ENCODE measurements around the gene PHACTR3. TPM values are rescaled to one million over a fixed set of nuclear protein-coding genes. Genes with fewer than 3 reads are reported as not detected.

Gene PHACTR3
- total RNA-seq, 5 donors from 2014 or later (not counting 1 experiment from before 2014, with no cell fraction given) = not detected

- Histone ChIP-seq H3K9me3 (no peaks in the 10 kb centered on the region), H3K4me3 (ENCODE audit: control insufficient read depth in 1 of 2, extremely low read depth in 1 of 2, low read length in 1 of 2) (no peak overlapping the region), H3K27ac (ENCODE audit: low read length) (no peak overlapping the region), H3K4me1 (ENCODE audit: control insufficient read depth in 1 of 2, extremely low read depth in 1 of 2, insufficient read depth in 2 of 2, low read length in 2 of 2) (no peaks in the 10 kb centered on the region), H3K27me3 (replicated peaks in 1 of 2; ENCODE audit: control insufficient read depth in 2 of 2, extremely low read depth in 1 of 2, insufficient read depth in 2 of 2, low read length in 1 of 2) (peaks cover 0 to 19% of the 10 kb centered on the region in 2 experiments), H3K36me3 (ENCODE audit: control insufficient read depth in 2 of 2, extremely low read depth in 1 of 2, insufficient read depth in 1 of 2, low read length in 1 of 2) (no peaks in the 10 kb centered on the region)
- Mint-ChIP-seq H3K36me3 (no peaks in the 10 kb centered on the region), H3K4me3 (no peak overlapping the region), H3K27ac (no peak overlapping the region), H3K9me3 (no peaks in the 10 kb centered on the region), H3K27me3 (peaks cover 3 to 5% of the 10 kb centered on the region in 2 donors), H3K4me1 (no peaks in the 10 kb centered on the region)
- 10% methylated on average over 9 of the region's 14 CpGs for WGBS (ENCODE audit: insufficient coverage)
- ATAC-seq (replicated peaks in 1 of 4) (peak in 1 of 4 experiments; percentile 24), DNase-seq (peak in 13 of 35 experiments; percentile 1 to 23 (median 8))
- POLR2A ChIA-PET = no interaction called here
- CTCF ChIA-PET = interaction anchor here in 1 of 2 donors (0.6 kb wide), 2 partner anchors 14 to 353 kb away, joined by 3 to 6 read pairs; no protein-coding TSS in a partner anchor
Observed at GRCh38 chr20:59782986-59783640, 178.8 kb downstream of the PHACTR3 start.

- CTCF ChIA-PET = interaction anchor here in 1 of 2 donors (0.6 kb wide), 2 partner anchors 14 to 352 kb away, joined by 3 to 6 read pairs; no protein-coding TSS in a partner anchor
- H3K4me1 ChIP-seq (ENCODE audit: control insufficient read depth in 1 of 2, extremely low read depth in 1 of 2, insufficient read depth in 2 of 2, low read length in 2 of 2) = no peaks in the 10 kb centered on the region
- peaks cover 0 to 24% of the 10 kb centered on the region in 2 experiments for H3K27me3 ChIP-seq (replicated peaks in 1 of 2; ENCODE audit: control insufficient read depth in 2 of 2, extremely low read depth in 1 of 2, insufficient read depth in 2 of 2, low read length in 1 of 2)
- DNase-seq (peak in 1 of 35 experiments; percentile 12), ATAC-seq (replicated peaks in 1 of 4) (no peak)
- peaks cover 7 to 9% of the 10 kb centered on the region in 2 donors for H3K27me3 Mint-ChIP-seq
- H3K36me3 Mint-ChIP-seq = no peaks in the 10 kb centered on the region
- POLR2A ChIA-PET = no interaction called here
- 76% methylated on average over 6 of the region's 6 CpGs for WGBS (ENCODE audit: insufficient coverage)
- H3K27ac Mint-ChIP-seq = no peak overlapping the region
- H3K4me3 ChIP-seq (ENCODE audit: control insufficient read depth in 1 of 2, extremely low read depth in 1 of 2, low read length in 1 of 2) = no peak overlapping the region
- H3K27ac ChIP-seq (ENCODE audit: low read length) = no peak overlapping the region
- H3K9me3 ChIP-seq = no peaks in the 10 kb centered on the region
- H3K9me3 Mint-ChIP-seq = no peaks in the 10 kb centered on the region
- H3K4me1 Mint-ChIP-seq = no peaks in the 10 kb centered on the region
- no peak overlapping the region for H3K4me3 Mint-ChIP-seq
- no peaks in the 10 kb centered on the region for H3K36me3 ChIP-seq (ENCODE audit: control insufficient read depth in 2 of 2, extremely low read depth in 1 of 2, insufficient read depth in 1 of 2, low read length in 1 of 2)
Observed at GRCh38 chr20:59783641-59784010, 179.3 kb downstream of the PHACTR3 start.

DNA sequence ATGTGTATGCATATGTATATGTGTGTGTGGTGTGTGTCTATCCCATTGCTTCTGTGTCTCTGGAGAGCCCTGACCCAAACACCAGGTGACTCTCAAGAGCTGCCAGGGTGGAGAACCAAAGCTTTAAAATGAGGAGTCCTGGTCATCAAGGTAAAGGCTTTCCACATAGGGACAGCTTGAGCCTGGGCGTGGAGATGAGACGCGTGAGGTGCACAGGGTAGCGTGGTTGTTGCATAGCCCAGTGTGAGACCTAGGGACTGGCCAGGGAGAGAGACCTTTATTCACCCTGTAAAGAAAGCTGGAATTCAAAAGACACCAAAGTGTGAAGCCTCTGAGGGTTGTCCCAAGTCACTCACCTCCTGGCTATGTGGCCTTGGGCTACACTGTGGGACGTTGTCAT lies 180.0 kb downstream of the PHACTR3 start:
- no peak overlapping the region for H3K4me3 Mint-ChIP-seq

GRCh38 chr20:59784791-59785668 lies 180.7 kb downstream of the PHACTR3 start:
- POLR2A ChIA-PET = interaction anchor here in 1 of 2 donors (0.7 kb wide), 1 partner anchor 36 kb away, joined by 3 read pairs; no protein-coding TSS in a partner anchor

More for the DNA sequence above, 180.0 kb downstream of the PHACTR3 start:
- WGBS (ENCODE audit: insufficient coverage) = 96% methylated on average over 4 of the region's 5 CpGs
- peaks cover 10 to 13% of the 10 kb centered on the region in 2 donors for H3K27me3 Mint-ChIP-seq
- ATAC-seq (replicated peaks in 1 of 4) (no peak), DNase-seq (peak in 1 of 35 experiments; percentile 7)
- Histone ChIP-seq H3K36me3 (ENCODE audit: control insufficient read depth in 2 of 2, extremely low read depth in 1 of 2, insufficient read depth in 1 of 2, low read length in 1 of 2) (no peaks in the 10 kb centered on the region), H3K4me1 (ENCODE audit: control insufficient read depth in 1 of 2, extremely low read depth in 1 of 2, insufficient read depth in 2 of 2, low read length in 2 of 2) (no peaks in the 10 kb centered on the region), H3K4me3 (ENCODE audit: control insufficient read depth in 1 of 2, extremely low read depth in 1 of 2, low read length in 1 of 2) (no peak overlapping the region), H3K27ac (ENCODE audit: low read length) (no peak overlapping the region), H3K9me3 (no peaks in the 10 kb centered on the region), H3K27me3 (replicated peaks in 1 of 2; ENCODE audit: control insufficient read depth in 2 of 2, extremely low read depth in 1 of 2, insufficient read depth in 2 of 2, low read length in 1 of 2) (peaks cover 0 to 26% of the 10 kb centered on the region in 2 experiments)
- H3K9me3 Mint-ChIP-seq = no peaks in the 10 kb centered on the region
- H3K4me1 Mint-ChIP-seq = no peaks in the 10 kb centered on the region
- no peak overlapping the region for H3K27ac Mint-ChIP-seq
- ChIA-PET CTCF (no interaction called here), POLR2A (interaction anchor here in 1 of 2 donors (0.7 kb wide), 1 partner anchor 35 kb away, joined by 3 read pairs; no protein-coding TSS in a partner anchor)
- H3K36me3 Mint-ChIP-seq = no peaks in the 10 kb centered on the region

GRCh38 chr20:59785669-59785959 lies 181.3 kb downstream of the PHACTR3 start:
- H3K9me3 ChIP-seq = no peaks in the 10 kb centered on the region
- Mint-ChIP-seq H3K27me3 (peaks cover 14 to 16% of the 10 kb centered on the region in 2 donors), H3K27ac (no peak overlapping the region), H3K4me1 (no peaks in the 10 kb centered on the region), H3K36me3 (no peaks in the 10 kb centered on the region), H3K4me3 (no peak overlapping the region), H3K9me3 (no peaks in the 10 kb centered on the region)
- no peaks in the 10 kb centered on the region for H3K4me1 ChIP-seq (ENCODE audit: control insufficient read depth in 1 of 2, extremely low read depth in 1 of 2, insufficient read depth in 2 of 2, low read length in 2 of 2)
- no peak overlapping the region for H3K4me3 ChIP-seq (ENCODE audit: control insufficient read depth in 1 of 2, extremely low read depth in 1 of 2, low read length in 1 of 2)
- DNase-seq (no peak), ATAC-seq (replicated peaks in 1 of 4) (no peak)
- ChIA-PET POLR2A (no interaction called here), CTCF (no interaction called here)
- H3K27ac ChIP-seq (ENCODE audit: low read length) = no peak overlapping the region
- no peaks in the 10 kb centered on the region for H3K36me3 ChIP-seq (ENCODE audit: control insufficient read depth in 2 of 2, extremely low read depth in 1 of 2, insufficient read depth in 1 of 2, low read length in 1 of 2)
- WGBS (ENCODE audit: insufficient coverage) = 35% methylated on average over 2 of the region's 6 CpGs
- H3K27me3 ChIP-seq (replicated peaks in 1 of 2; ENCODE audit: control insufficient read depth in 2 of 2, extremely low read depth in 1 of 2, insufficient read depth in 2 of 2, low read length in 1 of 2) = peaks cover 0 to 26% of the 10 kb centered on the region in 2 experiments

More at GRCh38 chr20:59784791-59785668, 180.7 kb downstream of the PHACTR3 start:
- Histone ChIP-seq H3K36me3 (ENCODE audit: control insufficient read depth in 2 of 2, extremely low read depth in 1 of 2, insufficient read depth in 1 of 2, low read length in 1 of 2) (no peaks in the 10 kb centered on the region), H3K9me3 (no peaks in the 10 kb centered on the region), H3K27ac (ENCODE audit: low read length) (no peak overlapping the region), H3K27me3 (replicated peaks in 1 of 2; ENCODE audit: control insufficient read depth in 2 of 2, extremely low read depth in 1 of 2, insufficient read depth in 2 of 2, low read length in 1 of 2) (peaks cover 0 to 26% of the 10 kb centered on the region in 2 experiments), H3K4me1 (ENCODE audit: control insufficient read depth in 1 of 2, extremely low read depth in 1 of 2, insufficient read depth in 2 of 2, low read length in 2 of 2) (no peaks in the 10 kb centered on the region), H3K4me3 (ENCODE audit: control insufficient read depth in 1 of 2, extremely low read depth in 1 of 2, low read length in 1 of 2) (no peak overlapping the region)
- Mint-ChIP-seq H3K9me3 (no peaks in the 10 kb centered on the region), H3K4me3 (no peak overlapping the region), H3K27ac (no peak overlapping the region), H3K36me3 (no peaks in the 10 kb centered on the region), H3K27me3 (peaks cover 10 to 14% of the 10 kb centered on the region in 2 donors), H3K4me1 (no peaks in the 10 kb centered on the region)
- CTCF ChIA-PET = no interaction called here
- DNase-seq (peak in 1 of 35 experiments; percentile 4), ATAC-seq (replicated peaks in 1 of 4) (no peak)
- 69% methylated on average over 8 of the region's 16 CpGs for WGBS (ENCODE audit: insufficient coverage)

- Histone ChIP-seq H3K4me3 (ENCODE audit: control insufficient read depth in 1 of 2, extremely low read depth in 1 of 2, low read length in 1 of 2) (no peak overlapping the region), H3K9me3 (no peaks in the 10 kb centered on the region), H3K27ac (ENCODE audit: low read length) (no peak overlapping the region), H3K4me1 (ENCODE audit: control insufficient read depth in 1 of 2, extremely low read depth in 1 of 2, insufficient read depth in 2 of 2, low read length in 2 of 2) (no peaks in the 10 kb centered on the region), H3K27me3 (replicated peaks in 1 of 2; ENCODE audit: control insufficient read depth in 2 of 2, extremely low read depth in 1 of 2, insufficient read depth in 2 of 2, low read length in 1 of 2) (peaks cover 0 to 26% of the 10 kb centered on the region in 2 experiments), H3K36me3 (ENCODE audit: control insufficient read depth in 2 of 2, extremely low read depth in 1 of 2, insufficient read depth in 1 of 2, low read length in 1 of 2) (no peaks in the 10 kb centered on the region)
- 77% methylated on average over 10 of the region's 10 CpGs for WGBS (ENCODE audit: insufficient coverage)
- Mint-ChIP-seq H3K27me3 (peaks cover 14 to 16% of the 10 kb centered on the region in 2 donors), H3K27ac (no peak overlapping the region), H3K9me3 (no peaks in the 10 kb centered on the region), H3K4me1 (no peaks in the 10 kb centered on the region), H3K4me3 (no peak overlapping the region), H3K36me3 (no peaks in the 10 kb centered on the region)
- ChIA-PET POLR2A (no interaction called here), CTCF (no interaction called here)
- DNase-seq (peak in 1 of 35 experiments; percentile 17), ATAC-seq (replicated peaks in 1 of 4) (no peak)
Observed at GRCh38 chr20:59785986-59786795, 181.9 kb downstream of the PHACTR3 start.
